Skeletal muscle tissue (tissue), 4 donors: ENCODE results near the gene FHOD3. TPM values are rescaled to one million over a fixed set of nuclear protein-coding genes. Genes with fewer than 3 reads are reported as not detected.

ENCODE experiments used
- H3K27ac ChIP-seq: one replicate; pipeline ENCODE4 v1.7.0; 2013; ENCODE audit warnings: mild to moderate bottlenecking, low read depth, low read length, inconsistent platforms
- H3K27me3 ChIP-seq, 3 donors: one replicate each; pipeline ENCODE4 v1.7.0; 2013; ENCODE audit warnings: low read length in 3 of 3; ENCODE audit not compliant: control insufficient read depth in 3 of 3, insufficient read depth in 3 of 3
- H3K36me3 ChIP-seq, 3 donors: one replicate each; pipeline ENCODE4 v1.7.0; 2013; ENCODE audit warnings: low read length in 3 of 3; ENCODE audit not compliant: control insufficient read depth in 3 of 3, insufficient read depth in 3 of 3
- H3K4me1 ChIP-seq, 3 donors: one replicate each; pipeline ENCODE4 v1.7.0; 2013; ENCODE audit warnings: low read length in 3 of 3, mild to moderate bottlenecking in 3 of 3; ENCODE audit not compliant: control insufficient read depth in 3 of 3, insufficient read depth in 3 of 3
- H3K4me3 ChIP-seq, 3 donors: one replicate each; pipeline ENCODE4 v1.7.0; 2013; ENCODE audit warnings: low read length in 3 of 3
- H3K9ac ChIP-seq, 3 donors: one replicate each; pipeline ENCODE4 v1.7.0; 2013; ENCODE audit warnings: low read length in 3 of 3, mild to moderate bottlenecking in 3 of 3, moderate library complexity in 2 of 3, low read depth in 1 of 3
- H3K9me3 ChIP-seq, 3 donors: one replicate each; pipeline ENCODE4 v1.7.0; 2013; ENCODE audit warnings: low read length in 3 of 3; ENCODE audit not compliant: control insufficient read depth in 3 of 3
- total RNA-seq: library from RNA; depleted of rRNA; stranded (reverse); fragments of >200 nt; gene quantifications from one replicate; pipeline ENCODE4 v1.2.3, GENCODE V29; 2014
- donor health status: Osteomylitis.

The FHOD3 gene
- total RNA-seq, 1 donor from 2014 or later = 15.7 TPM

DNA sequence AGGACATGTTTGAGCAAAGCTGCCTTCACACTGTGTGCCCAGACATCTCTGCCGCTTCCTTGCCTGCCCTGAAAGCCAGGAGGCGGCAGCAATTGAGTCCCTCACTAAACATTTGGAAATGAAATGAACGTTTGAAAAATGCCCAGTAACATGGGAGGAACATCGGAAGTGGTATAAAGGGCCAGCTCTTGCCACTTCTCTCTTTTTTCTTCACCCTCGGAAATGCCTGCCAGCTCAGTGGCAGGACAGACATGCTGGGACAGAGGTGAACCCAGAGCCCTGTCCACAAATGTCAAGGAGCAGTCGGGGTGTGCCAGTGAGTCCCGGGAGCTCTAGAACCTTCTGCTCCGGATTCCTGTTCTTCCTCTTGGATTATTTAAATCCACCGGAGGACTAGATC is 485.2 kb downstream of the FHOD3 start:
- H3K9me3 ChIP-seq = no peaks in the 10 kb centered on the region
- H3K27me3 ChIP-seq = no peaks in the 10 kb centered on the region
- H3K4me3 ChIP-seq = no peak overlapping the region
- H3K27ac ChIP-seq = no peak overlapping the region
- no peak overlapping the region for H3K9ac ChIP-seq
- peaks cover 7 to 27% (median 20%) of the 10 kb centered on the region in 3 donors for H3K4me1 ChIP-seq
- peaks cover 13 to 20% (median 15%) of the 10 kb centered on the region in 3 donors for H3K36me3 ChIP-seq

DNA sequence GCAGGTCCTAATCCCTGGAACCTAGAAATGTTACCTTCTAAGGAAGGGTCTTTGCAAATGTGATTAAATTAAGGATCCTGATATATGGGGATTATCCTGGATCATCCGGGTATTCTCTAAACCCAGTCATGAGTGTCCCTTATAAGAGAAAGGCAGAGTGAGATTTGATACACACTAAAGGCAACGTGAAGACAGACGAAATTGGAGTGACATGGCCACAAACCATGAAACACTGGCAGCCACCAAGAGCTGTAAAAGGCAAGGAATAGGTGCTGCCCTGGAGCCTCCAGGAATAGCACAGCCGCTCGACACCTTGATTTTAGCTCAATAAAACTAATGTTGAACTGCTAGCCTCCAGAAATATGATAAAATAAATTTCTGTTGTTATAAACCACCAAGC is 486.3 kb downstream of the FHOD3 start:
- peaks cover 14 to 20% (median 15%) of the 10 kb centered on the region in 3 donors for H3K36me3 ChIP-seq
- no peaks in the 10 kb centered on the region for H3K9me3 ChIP-seq
- no peak overlapping the region for H3K27ac ChIP-seq
- H3K27me3 ChIP-seq = no peaks in the 10 kb centered on the region
- no peak overlapping the region for H3K4me3 ChIP-seq
- peaks cover 7 to 16% (median 12%) of the 10 kb centered on the region in 3 donors for H3K4me1 ChIP-seq
- H3K9ac ChIP-seq = no peak overlapping the region

DNA sequence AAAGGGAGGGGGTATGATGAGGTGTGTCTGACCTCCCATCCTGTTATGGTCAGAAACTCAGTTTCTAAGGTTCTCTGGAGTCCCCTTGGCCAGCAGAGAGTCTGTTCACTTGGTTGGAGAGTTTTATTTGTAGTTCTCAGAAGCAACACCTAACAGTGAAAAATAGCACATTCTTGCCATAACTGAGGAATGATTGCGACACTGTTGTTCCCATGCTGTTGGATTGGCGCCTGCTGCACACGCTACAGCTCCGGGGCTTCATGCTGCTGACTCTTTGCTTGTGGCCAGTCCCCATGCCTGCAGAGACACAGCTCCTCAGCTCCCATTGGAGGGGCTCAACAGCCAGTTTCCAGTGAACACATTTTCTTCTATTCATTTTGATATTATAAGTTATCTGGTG is 489.2 kb downstream of the FHOD3 start:
- H3K36me3 ChIP-seq = peaks cover 0 to 11% (median 10%) of the 10 kb centered on the region in 3 donors
- no peak overlapping the region for H3K9ac ChIP-seq
- no peaks in the 10 kb centered on the region for H3K27me3 ChIP-seq
- no peak overlapping the region for H3K27ac ChIP-seq
- H3K4me3 ChIP-seq = no peak overlapping the region
- no peaks in the 10 kb centered on the region for H3K9me3 ChIP-seq
- peaks cover 7 to 16% (median 12%) of the 10 kb centered on the region in 3 donors for H3K4me1 ChIP-seq

DNA sequence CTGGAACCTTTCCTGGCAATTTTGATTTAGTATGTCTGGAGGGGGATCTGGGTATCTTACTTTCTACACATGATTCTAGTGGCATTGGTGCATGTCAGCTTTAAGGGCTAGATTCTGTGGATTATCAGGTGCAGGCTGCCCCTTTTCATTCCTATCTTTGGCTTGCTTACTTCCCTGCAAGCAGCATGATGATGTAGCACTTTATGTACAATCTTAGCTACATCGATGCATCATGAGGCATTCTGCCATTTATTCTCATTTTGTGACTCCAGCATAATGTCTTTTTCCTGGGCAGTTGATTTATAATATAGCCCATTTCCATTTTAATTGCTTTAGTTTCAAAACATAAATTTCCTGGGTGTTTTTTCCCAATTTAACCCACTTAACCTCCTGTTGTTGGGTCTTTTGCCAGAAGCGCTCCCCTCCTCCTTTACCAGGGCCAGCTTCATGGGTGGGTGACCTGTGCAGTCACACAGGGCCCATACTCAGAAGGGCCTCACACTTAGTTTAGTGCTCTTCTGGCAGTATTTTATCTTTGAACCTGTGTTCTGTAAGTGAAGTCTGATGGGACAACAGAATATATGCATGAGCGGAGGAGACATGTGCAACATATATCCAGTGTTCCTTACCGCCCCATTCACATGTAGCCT is 495.2 kb downstream of the FHOD3 start:
- Histone ChIP-seq H3K9me3 (no peaks in the 10 kb centered on the region), H3K4me1 (no peaks in the 10 kb centered on the region), H3K27me3 (no peaks in the 10 kb centered on the region), H3K36me3 (peaks cover 3 to 29% (median 17%) of the 10 kb centered on the region in 3 donors), H3K9ac (no peak overlapping the region), H3K4me3 (no peak overlapping the region), H3K27ac (no peak overlapping the region)

DNA sequence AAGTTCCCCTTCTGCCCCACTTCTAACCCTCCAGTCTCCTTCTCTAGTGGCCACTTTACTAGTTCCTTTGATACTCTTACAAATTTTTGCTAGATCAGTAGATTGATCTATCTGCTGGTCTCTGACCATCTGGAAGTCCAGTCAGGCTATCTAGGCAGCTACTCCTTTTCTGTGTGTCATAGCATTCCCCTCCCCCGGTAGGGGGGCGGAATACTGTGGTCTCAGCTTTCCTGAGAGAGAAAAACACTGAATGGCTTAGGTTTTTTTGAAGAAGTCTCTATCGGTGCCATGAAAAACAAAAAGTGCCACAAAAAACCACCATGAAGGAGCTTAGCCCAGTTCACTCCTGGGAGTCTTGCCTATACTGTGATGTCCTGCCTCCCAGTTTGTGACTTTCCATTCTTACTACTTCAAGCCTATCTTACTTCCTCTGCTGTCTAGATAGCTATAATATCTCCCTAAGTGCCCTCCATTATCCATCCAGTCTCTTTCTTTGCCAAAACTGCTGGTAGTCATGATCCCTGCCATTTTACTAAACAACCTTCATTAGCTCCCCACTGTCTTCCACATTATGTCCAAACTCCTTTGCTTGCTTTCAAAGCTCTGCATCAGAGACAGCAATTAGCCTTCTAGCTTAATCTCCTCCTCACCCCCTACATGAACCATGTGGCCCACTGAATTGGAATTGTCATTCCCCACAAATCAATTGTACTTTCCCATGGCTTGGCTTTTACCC is 501.4 kb downstream of the FHOD3 start:
- H3K9me3 ChIP-seq = no peaks in the 10 kb centered on the region
- no peaks in the 10 kb centered on the region for H3K27me3 ChIP-seq
- no peak overlapping the region for H3K27ac ChIP-seq
- peaks cover 3 to 30% (median 27%) of the 10 kb centered on the region in 3 donors for H3K36me3 ChIP-seq
- no peaks in the 10 kb centered on the region for H3K4me1 ChIP-seq
- H3K4me3 ChIP-seq = no peak overlapping the region
- H3K9ac ChIP-seq = no peak overlapping the region

DNA sequence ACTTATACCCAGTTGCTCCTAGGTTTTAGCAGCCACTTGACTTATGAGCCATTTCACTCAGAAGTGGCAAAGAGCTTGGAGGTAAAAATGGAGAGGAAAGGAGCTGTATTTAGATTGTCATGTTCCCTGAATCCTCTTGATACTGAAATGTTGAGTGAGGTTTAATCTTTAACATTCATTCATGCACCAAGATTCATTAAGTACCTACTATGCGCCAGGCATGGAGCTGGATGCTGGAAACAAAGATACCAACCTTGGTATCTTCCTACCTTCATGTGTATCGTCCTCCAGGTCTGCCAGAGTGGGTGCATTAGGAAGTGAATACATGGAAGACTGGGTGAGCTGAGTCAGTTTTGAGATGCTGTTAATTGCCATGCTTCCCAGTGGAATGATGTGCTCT is 507.6 kb downstream of the FHOD3 start:
- Histone ChIP-seq H3K9ac (no peak overlapping the region), H3K4me1 (no peaks in the 10 kb centered on the region), H3K27ac (no peak overlapping the region), H3K4me3 (no peak overlapping the region), H3K27me3 (no peaks in the 10 kb centered on the region), H3K9me3 (no peaks in the 10 kb centered on the region), H3K36me3 (peaks cover 5 to 25% (median 20%) of the 10 kb centered on the region in 3 donors)

DNA sequence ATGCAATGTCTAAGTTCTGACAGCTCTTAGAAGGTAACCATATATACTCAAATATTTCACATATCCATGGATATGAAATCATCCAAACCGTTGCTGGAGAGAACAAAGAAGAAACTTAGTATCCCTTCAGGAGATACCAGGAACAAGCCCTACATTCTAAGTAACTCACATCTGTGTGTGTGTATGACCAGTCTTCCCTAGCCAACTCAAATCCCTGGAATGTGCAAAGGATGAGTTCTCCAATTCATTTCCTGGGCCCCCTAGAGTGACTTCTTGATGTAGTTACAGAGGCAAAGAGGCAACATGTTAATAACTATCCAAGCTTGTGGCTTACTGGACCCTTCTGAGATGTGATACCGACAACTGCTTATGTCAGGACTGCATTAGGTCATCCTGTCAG is 511.2 kb downstream of the FHOD3 start:
- Histone ChIP-seq H3K4me1 (no peaks in the 10 kb centered on the region), H3K4me3 (no peak overlapping the region), H3K27ac (no peak overlapping the region), H3K36me3 (peaks cover 5 to 20% (median 11%) of the 10 kb centered on the region in 3 donors), H3K9ac (no peak overlapping the region), H3K27me3 (no peaks in the 10 kb centered on the region), H3K9me3 (no peaks in the 10 kb centered on the region)

DNA sequence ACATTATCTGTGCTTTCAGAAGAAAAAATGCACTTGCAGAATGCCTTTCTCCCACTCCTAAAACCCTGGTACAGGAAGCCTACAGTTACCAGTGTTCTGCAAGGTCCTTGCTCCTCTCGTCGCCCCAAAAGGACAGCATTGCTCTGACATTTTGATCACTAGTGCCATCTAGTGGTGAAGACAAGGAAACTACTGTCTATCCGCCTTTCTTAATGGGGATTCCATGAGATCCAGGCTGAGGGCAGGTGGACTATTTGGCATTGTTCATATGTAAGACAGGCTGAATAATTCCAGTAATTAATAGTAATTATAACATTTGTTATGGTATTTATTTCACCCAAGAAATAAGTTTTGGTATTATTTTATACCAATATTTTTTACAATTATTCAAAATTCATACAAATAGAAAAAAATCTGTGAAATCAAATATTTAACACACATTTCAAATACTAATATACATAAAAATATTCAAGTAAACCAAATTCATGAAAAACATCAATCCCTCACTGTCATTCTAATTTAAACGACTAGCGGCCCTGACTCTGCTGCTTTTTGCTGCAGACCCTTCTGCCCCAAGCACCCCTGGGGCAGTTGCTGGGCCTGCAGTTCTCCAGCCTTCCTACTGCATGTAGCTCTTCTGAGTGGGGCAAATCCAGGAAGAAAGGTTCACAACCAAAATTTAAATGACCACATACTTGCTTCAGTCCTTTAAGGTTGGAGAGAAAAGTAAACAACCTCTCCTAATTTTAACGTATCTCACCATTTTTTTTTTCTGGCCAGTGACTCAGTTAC is 512.3 kb downstream of the FHOD3 start:
- Histone ChIP-seq H3K9me3 (no peaks in the 10 kb centered on the region), H3K27me3 (no peaks in the 10 kb centered on the region), H3K27ac (no peak overlapping the region), H3K36me3 (peaks cover 5 to 16% (median 6%) of the 10 kb centered on the region in 3 donors), H3K4me1 (no peaks in the 10 kb centered on the region), H3K4me3 (no peak overlapping the region), H3K9ac (no peak overlapping the region)

DNA sequence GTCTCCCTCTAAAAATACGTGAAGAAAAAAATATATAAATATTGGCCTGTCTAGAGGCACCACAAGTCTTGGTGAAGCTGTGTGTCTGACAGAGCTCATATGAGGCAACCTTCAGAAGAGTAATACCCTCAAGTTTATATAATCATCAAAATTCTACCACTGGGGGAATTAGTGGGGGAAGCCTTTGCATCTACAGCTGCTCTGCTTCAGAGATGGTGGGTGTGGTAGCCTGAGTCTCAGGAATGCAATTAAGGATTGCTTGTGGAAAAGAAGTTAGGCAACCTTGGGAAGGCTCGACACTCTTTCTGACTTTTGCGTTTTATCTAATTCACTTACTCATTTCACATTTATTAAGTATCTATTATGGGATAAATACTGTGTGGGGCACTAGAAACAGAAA is 513.9 kb downstream of the FHOD3 start:
- no peak overlapping the region for H3K9ac ChIP-seq
- H3K27me3 ChIP-seq = no peaks in the 10 kb centered on the region
- H3K27ac ChIP-seq = no peak overlapping the region
- peaks cover 0 to 8% (median 5%) of the 10 kb centered on the region in 3 donors for H3K36me3 ChIP-seq
- H3K4me3 ChIP-seq = no peak overlapping the region
- no peaks in the 10 kb centered on the region for H3K4me1 ChIP-seq
- H3K9me3 ChIP-seq = no peaks in the 10 kb centered on the region

DNA sequence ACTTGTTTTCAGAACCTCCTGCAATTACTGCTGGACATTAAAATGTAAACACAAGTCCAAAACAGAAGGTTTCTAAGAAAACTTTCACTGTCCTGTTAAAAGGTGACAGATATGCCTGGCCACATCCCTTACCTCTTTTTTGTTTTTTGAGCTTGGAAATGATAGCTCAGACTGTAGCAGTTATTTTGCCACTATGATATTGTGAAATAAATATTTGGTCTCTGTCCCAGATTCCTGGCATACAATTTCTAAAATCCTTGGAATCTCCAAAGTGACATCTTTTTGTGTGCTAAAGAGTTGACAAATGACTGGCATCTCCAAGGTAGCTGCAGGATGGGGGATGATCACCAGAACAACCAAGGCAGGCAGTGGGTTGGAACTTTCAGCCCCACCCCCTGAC is 514.4 kb downstream of the FHOD3 start:
- Histone ChIP-seq H3K27me3 (no peaks in the 10 kb centered on the region), H3K27ac (no peak overlapping the region), H3K4me1 (no peaks in the 10 kb centered on the region), H3K4me3 (no peak overlapping the region), H3K9me3 (no peaks in the 10 kb centered on the region), H3K9ac (no peak overlapping the region), H3K36me3 (peaks cover 0 to 8% (median 5%) of the 10 kb centered on the region in 3 donors)
